Frontal cortex (tissue), 4 donors: ENCODE measurements around the gene RAPGEF2. TPM values are rescaled to one million over a fixed set of nuclear protein-coding genes. Genes with fewer than 3 reads are reported as not detected.
"Not testable (repeated sequence)": the region's sequence is repeated elsewhere in the genome, so short reads cannot be mapped to it uniquely, and the experiment has no call there.

Source experiments
- DNase-seq, 2 donors: peaks; one replicate each; pipeline ENCODE4 v3.0.0; 2012; ENCODE audit warnings: low spot score in 2 of 2
- FAIRE-seq: peaks from 2 replicates; lab custom pipeline; 2012; peaks lifted over from hg19 to GRCh38; lab: Jason Lieb, UNC
- small RNA-seq: library from RNA; depleted of rRNA; stranded (forward); fragments of <200 nt; gene quantifications from one replicate; pipeline ENCODE3, GENCODE V24; 2014
- total RNA-seq: library from RNA; depleted of rRNA; stranded (reverse); fragments of >200 nt; gene quantifications from one replicate; pipeline ENCODE4 v1.2.3, GENCODE V29; 2014
- donor health status: control.
- donor health status: control.
- donor health status: control.

The RAPGEF2 gene
- total RNA-seq, 1 donor from 2014 or later: 174 TPM

- FAIRE-seq (no peak), DNase-seq (no peak)
Observed at GRCh38 chr4:159378056-159378616, 275.3 kb downstream of the RAPGEF2 start.

- FAIRE-seq, DNase-seq: not testable (repeated sequence)
Observed at GRCh38 chr4:159379064-159379463, 276.2 kb downstream of the RAPGEF2 start.

- no peak for FAIRE-seq
- DNase-seq: no peak
Observed at GRCh38 chr4:159379836-159380235, 277.0 kb downstream of the RAPGEF2 start.

GRCh38 chr4:159382856-159383561, 280.1 kb downstream of the RAPGEF2 start:
- FAIRE-seq (no peak), DNase-seq (no peak)

- DNase-seq: no peak
- no peak for FAIRE-seq
Observed at GRCh38 chr4:159383562-159383931, 280.7 kb downstream of the RAPGEF2 start.

GRCh38 chr4:159384017-159384416, 281.1 kb downstream of the RAPGEF2 start:
- FAIRE-seq (no peak), DNase-seq (no peak)

- DNase-seq: no peak
- FAIRE-seq: no peak
Observed at GRCh38 chr4:159384632-159385031, 281.8 kb downstream of the RAPGEF2 start.

- DNase-seq: no peak
- FAIRE-seq: no peak
Observed at GRCh38 chr4:159386620-159387019, 283.7 kb downstream of the RAPGEF2 start.

- DNase-seq (no peak), FAIRE-seq (no peak)
Observed at GRCh38 chr4:159389756-159390155, 286.9 kb downstream of the RAPGEF2 start.

GRCh38 chr4:159390648-159391047, 287.8 kb downstream of the RAPGEF2 start:
- no peak for FAIRE-seq
- no peak for DNase-seq

GRCh38 chr4:159395693-159396092, 292.8 kb downstream of the RAPGEF2 start:
- no peak for DNase-seq
- FAIRE-seq: no peak

GRCh38 chr4:159396151-159396550, 293.3 kb downstream of the RAPGEF2 start:
- FAIRE-seq (no peak), DNase-seq (no peak)

GRCh38 chr4:159398236-159398638, 295.4 kb downstream of the RAPGEF2 start:
- FAIRE-seq (no peak), DNase-seq (no peak)

- DNase-seq (no peak), FAIRE-seq (no peak)
Observed at GRCh38 chr4:159400558-159401225, 297.8 kb downstream of the RAPGEF2 start.

- DNase-seq (no peak), FAIRE-seq (no peak)
Observed at GRCh38 chr4:159401226-159401712, 298.4 kb downstream of the RAPGEF2 start.

GRCh38 chr4:159401791-159402380, 299.0 kb downstream of the RAPGEF2 start:
- no peak for FAIRE-seq
- no peak for DNase-seq

Small RNAs within 50 kb of the gene (small RNA-seq; reads per million reads assigned to genes)
- gene AC074344.1 (not detected), gene MIR3688-1 (0.69 reads per million, percentile 52 among the genes with 10 or more reads in this experiment), gene RF00019 (not detected)
